ENCODE results near the gene RAD54L2.
"Not testable (repeated sequence)": the region's sequence is repeated elsewhere in the genome, so short reads cannot be mapped to it uniquely, and the experiment has no call there.

Gene RAD54L2

GRCh38 chr3:51535146-51536019 lies 3.1 kb upstream of the RAD54L2 start:
- Histone ChIP-seq H3K36me3 (ENCODE audit: insufficient read depth, low read length) (no peaks in the 10 kb centered on the region), H3K4me3 (no peak overlapping the region), H3K9ac (ENCODE audit: insufficient read length) (no peak overlapping the region), H3K27ac (no peak overlapping the region), H3K9me3 (ENCODE audit: low read depth, low read length) (no peaks in the 10 kb centered on the region)
- TF ChIP-seq POLR2AphosphoS5 (IDR thresholded peaks at IDR 0.05; ENCODE audit: borderline replicate concordance, low read depth, low read length): no peak
- no peak for DNase-seq (ENCODE audit: low read depth, low spot score)

- not testable (repeated sequence) for DNase-seq (ENCODE audit: low read depth, low spot score); H3K36me3 ChIP-seq (ENCODE audit: insufficient read depth, low read length); H3K27ac ChIP-seq; H3K9me3 ChIP-seq (ENCODE audit: low read depth, low read length)
- H3K9ac ChIP-seq (ENCODE audit: insufficient read length): peak overlapping the region; percentile 76
- peak overlapping the region; percentile 86 for H3K4me3 ChIP-seq
Measured at GRCh38 chr3:51537631-51538030, 888 bp upstream of the RAD54L2 start.

- no peaks in the 10 kb centered on the region for H3K9me3 ChIP-seq (ENCODE audit: low read depth, low read length)
- H3K36me3 ChIP-seq (ENCODE audit: insufficient read depth, low read length): no peaks in the 10 kb centered on the region
- TF ChIP-seq EZH2 (IDR thresholded peaks at IDR 0.05): no peak
- TF ChIP-seq FOXP2 (optimal IDR thresholded peaks at IDR 0.05; ENCODE audit: control extremely low read depth, extremely low read length, insufficient read depth): no peak
- no peak for TF ChIP-seq POLR2AphosphoS5 (IDR thresholded peaks at IDR 0.05; ENCODE audit: borderline replicate concordance, low read depth, low read length)
- H3K27ac ChIP-seq: no peak overlapping the region
- no peak for DNase-seq (ENCODE audit: low read depth, low spot score)
- H3K4me3 ChIP-seq: peak overlapping the region; percentile 86
- H3K9ac ChIP-seq (ENCODE audit: insufficient read length): peak overlapping the region; percentile 76
Measured at GRCh38 chr3:51538115-51538458, 432 bp upstream of the RAD54L2 start.

- no peak overlapping the region for H3K27ac ChIP-seq
- TF ChIP-seq FOXP2 (optimal IDR thresholded peaks at IDR 0.05; ENCODE audit: control extremely low read depth, extremely low read length, insufficient read depth) (no peak), EZH2 (IDR thresholded peaks at IDR 0.05) (no peak), POLR2AphosphoS5 (IDR thresholded peaks at IDR 0.05; ENCODE audit: borderline replicate concordance, low read depth, low read length) (no peak)
- H3K36me3 ChIP-seq (ENCODE audit: insufficient read depth, low read length): no peaks in the 10 kb centered on the region
- DNase-seq (ENCODE audit: low read depth, low spot score): no peak
- no peaks in the 10 kb centered on the region for H3K9me3 ChIP-seq (ENCODE audit: low read depth, low read length)
- H3K9ac ChIP-seq (ENCODE audit: insufficient read length): peak overlapping the region; percentile 89
- H3K4me3 ChIP-seq: peak overlapping the region; percentile 86
Measured at GRCh38 chr3:51539291-51539941, 897 bp downstream of the RAD54L2 start.

- H3K27ac ChIP-seq; H3K4me3 ChIP-seq; DNase-seq (ENCODE audit: low read depth, low spot score); H3K9ac ChIP-seq (ENCODE audit: insufficient read length); H3K9me3 ChIP-seq (ENCODE audit: low read depth, low read length); H3K36me3 ChIP-seq (ENCODE audit: insufficient read depth, low read length): not testable (repeated sequence)
Measured at GRCh38 chr3:51542596-51542995, 4.1 kb downstream of the RAD54L2 start.

GRCh38 chr3:51544011-51544775 lies 5.7 kb downstream of the RAD54L2 start:
- Histone ChIP-seq H3K4me3 (no peak overlapping the region), H3K9ac (ENCODE audit: insufficient read length) (no peak overlapping the region), H3K9me3 (ENCODE audit: low read depth, low read length) (no peaks in the 10 kb centered on the region), H3K36me3 (ENCODE audit: insufficient read depth, low read length) (no peaks in the 10 kb centered on the region), H3K27ac (no peak overlapping the region)
- no peak for DNase-seq (ENCODE audit: low read depth, low spot score)
- TF ChIP-seq FOXP2 (optimal IDR thresholded peaks at IDR 0.05; ENCODE audit: control extremely low read depth, extremely low read length, insufficient read depth) (no peak), POLR2AphosphoS5 (IDR thresholded peaks at IDR 0.05; ENCODE audit: borderline replicate concordance, low read depth, low read length) (no peak)

GRCh38 chr3:51547274-51547673 lies 8.8 kb downstream of the RAD54L2 start:
- no peak overlapping the region for H3K4me3 ChIP-seq
- DNase-seq (ENCODE audit: low read depth, low spot score): no peak
- H3K27ac ChIP-seq: no peak overlapping the region
- no peak for TF ChIP-seq FOXP2 (optimal IDR thresholded peaks at IDR 0.05; ENCODE audit: control extremely low read depth, extremely low read length, insufficient read depth)
- no peak for TF ChIP-seq EZH2 (IDR thresholded peaks at IDR 0.05)
- no peak for TF ChIP-seq POLR2AphosphoS5 (IDR thresholded peaks at IDR 0.05; ENCODE audit: borderline replicate concordance, low read depth, low read length)
- no peak overlapping the region for H3K9ac ChIP-seq (ENCODE audit: insufficient read length)
- H3K36me3 ChIP-seq (ENCODE audit: insufficient read depth, low read length): no peaks in the 10 kb centered on the region
- no peaks in the 10 kb centered on the region for H3K9me3 ChIP-seq (ENCODE audit: low read depth, low read length)

GRCh38 chr3:51549311-51549710 lies 10.8 kb downstream of the RAD54L2 start:
- H3K9me3 ChIP-seq (ENCODE audit: low read depth, low read length): no peaks in the 10 kb centered on the region
- DNase-seq (ENCODE audit: low read depth, low spot score): no peak
- H3K9ac ChIP-seq (ENCODE audit: insufficient read length): no peak overlapping the region
- H3K27ac ChIP-seq: no peak overlapping the region
- H3K4me3 ChIP-seq: no peak overlapping the region
- H3K36me3 ChIP-seq (ENCODE audit: insufficient read depth, low read length): no peaks in the 10 kb centered on the region
- TF ChIP-seq POLR2AphosphoS5 (IDR thresholded peaks at IDR 0.05; ENCODE audit: borderline replicate concordance, low read depth, low read length) (no peak), FOXP2 (optimal IDR thresholded peaks at IDR 0.05; ENCODE audit: control extremely low read depth, extremely low read length, insufficient read depth) (no peak), EZH2 (IDR thresholded peaks at IDR 0.05) (no peak)
